Fibroblast of the aortic adventitia (primary cell): ENCODE data around the gene PCDH15. TPM values are rescaled to one million over a fixed set of nuclear protein-coding genes. Genes with fewer than 3 reads are reported as not detected.

Source experiments
- DNase-seq: peaks from one replicate; pipeline ENCODE4 v3.0.0-alpha.2; 2010; ENCODE audit warnings: low read depth
- H3K4me3 ChIP-seq: 2 replicates; pipeline ENCODE4 v1.5.1; 2011; ENCODE audit warnings: low read depth, mild to moderate bottlenecking, control low read depth, low read length, moderate library complexity
- CTCF ChIP-seq: IDR thresholded peaks from 2 replicates; pipeline ENCODE4 v1.5.1; 2011; ENCODE audit warnings: mild to moderate bottlenecking, low read length, control low read depth, inconsistent platforms; ENCODE audit not compliant: insufficient read depth
- total RNA-seq: library from RNA; depleted of rRNA; stranded (reverse); fragments of >200 nt; gene quantifications from 2 replicates; pipeline ENCODE4 v1.2.3, GENCODE V29; 2012; ENCODE audit warnings: low replicate concordance

Gene PCDH15
- total RNA-seq, 1 donor = 0.09 TPM

- H3K4me3 ChIP-seq = no peak overlapping the region
- DNase-seq = no peak
- no peak for TF ChIP-seq CTCF
Measured at GRCh38 chr10:54653518-54653917, 147.5 kb downstream of the PCDH15 start.

- TF ChIP-seq CTCF = no peak
- H3K4me3 ChIP-seq = no peak overlapping the region
- no peak for DNase-seq
Measured at GRCh38 chr10:54650547-54650946, 150.5 kb downstream of the PCDH15 start.

- no peak overlapping the region for H3K4me3 ChIP-seq
- no peak for TF ChIP-seq CTCF
- DNase-seq = no peak
Measured at GRCh38 chr10:54622017-54622416, 179.0 kb downstream of the PCDH15 start.

GRCh38 chr10:54620352-54620751 is 180.7 kb downstream of the PCDH15 start:
- no peak for DNase-seq
- no peak for TF ChIP-seq CTCF
- no peak overlapping the region for H3K4me3 ChIP-seq

GRCh38 chr10:54614072-54614471 is 187.0 kb downstream of the PCDH15 start:
- no peak for DNase-seq
- no peak overlapping the region for H3K4me3 ChIP-seq
- TF ChIP-seq CTCF = no peak

- no peak for DNase-seq
- no peak for TF ChIP-seq CTCF
- H3K4me3 ChIP-seq = no peak overlapping the region
Measured at GRCh38 chr10:54613162-54613561, 187.9 kb downstream of the PCDH15 start.

- H3K4me3 ChIP-seq = no peak overlapping the region
- no peak for TF ChIP-seq CTCF
- no peak for DNase-seq
Measured at GRCh38 chr10:54609423-54609822, 191.6 kb downstream of the PCDH15 start.
